HepG2 (cell line): ENCODE measurements around the gene DYNLL2. TPM values are rescaled to one million over a fixed set of nuclear protein-coding genes. Genes with fewer than 3 reads are reported as not detected.
A peak's percentile ranks its signal among the peaks of the same experiment; 100 is the strongest.

Source experiments
- GZF1 ChIP-seq: sonication (generic); formaldehyde crosslinking; IDR thresholded peaks from 2 replicates; pipeline ENCODE4 v1.5.1; 2020; ENCODE audit warnings: mild to moderate bottlenecking, missing genetic modification reagents
- ZNF143 ChIP-seq: sonication (generic); formaldehyde crosslinking; IDR thresholded peaks from 2 replicates; pipeline ENCODE4 v1.4.0; 2020; ENCODE audit warnings: missing genetic modification reagents
- ZNF841 ChIP-seq: sonication (generic); formaldehyde crosslinking; IDR thresholded peaks from 2 replicates; pipeline ENCODE4 v1.8.1; 2023; ENCODE audit warnings: missing genetic modification reagents, borderline replicate concordance
- polyA plus RNA-seq, 8 experiments: library from polyadenylated mRNA; depleted of rRNA in 3 of 8; stranded (reverse) in 7 of 8; unstranded in 1 of 8; fragments of >200 nt; fragmentation: Illumina TruSeq in 4 of 8; extraction: Trizol in 4 of 8; gene quantifications; 2 replicates each; pipeline versions ENCODE4 v1.2.1 to v1.2.3, GENCODE V29; 2011 to 2016; ENCODE audit warnings: low read depth in 4 of 8, missing spikeins in 1 of 8, mixed read lengths in 1 of 8; ENCODE audit not compliant: insufficient read depth in 1 of 8
- total RNA-seq, 5 experiments: library from RNA; depleted of rRNA; stranded (reverse); fragments of >200 nt; fragmentation: Illumina TruSeq; extraction: Trizol; gene quantifications; 2 replicates each; pipeline ENCODE4 v1.2.3, GENCODE V29; 2016; ENCODE audit warnings: low read depth in 1 of 5
- TF ChIP-seq, protein P1 (sequence below): sonication (generic); formaldehyde crosslinking; IDR thresholded peaks from 2 replicates; pipeline ENCODE4 v1.4.0; 2020; ENCODE audit warnings: mild to moderate bottlenecking, missing genetic modification reagents
- TF ChIP-seq, protein P2 (sequence below): sonication (generic); IDR thresholded peaks from 2 replicates; pipeline ENCODE4 v1.6.1; 2016; ENCODE audit warnings: low read depth, borderline replicate concordance
- TF ChIP-seq, protein P3 (sequence below), 2 experiments: IDR thresholded peaks; 2 replicates each; pipeline ENCODE4 v1.6.1; 2011 to 2012; ENCODE audit warnings: low read length in 2 of 2, borderline replicate concordance in 1 of 2, low read depth in 1 of 2, mild to moderate bottlenecking in 1 of 2, moderate library complexity in 1 of 2
- TF ChIP-seq, protein P4 (sequence below): sonication (generic); formaldehyde crosslinking; conservative IDR thresholded peaks from 2 replicates; pipeline ENCODE4 v1.4.0; 2020; ENCODE audit warnings: missing genetic modification reagents
- TF ChIP-seq, protein P5 (sequence below): sonication (generic); formaldehyde crosslinking; IDR thresholded peaks from 2 replicates; pipeline ENCODE4 v1.4.0; 2020; ENCODE audit warnings: missing genetic modification reagents, mild to moderate bottlenecking, borderline replicate concordance

Gene DYNLL2
- total and polyA plus RNA-seq, 2 of the 13 experiments (the other 11 are each of a cell fraction or from before 2014, with no cell fraction given) = 9.5 to 29.0 TPM

DNA sequence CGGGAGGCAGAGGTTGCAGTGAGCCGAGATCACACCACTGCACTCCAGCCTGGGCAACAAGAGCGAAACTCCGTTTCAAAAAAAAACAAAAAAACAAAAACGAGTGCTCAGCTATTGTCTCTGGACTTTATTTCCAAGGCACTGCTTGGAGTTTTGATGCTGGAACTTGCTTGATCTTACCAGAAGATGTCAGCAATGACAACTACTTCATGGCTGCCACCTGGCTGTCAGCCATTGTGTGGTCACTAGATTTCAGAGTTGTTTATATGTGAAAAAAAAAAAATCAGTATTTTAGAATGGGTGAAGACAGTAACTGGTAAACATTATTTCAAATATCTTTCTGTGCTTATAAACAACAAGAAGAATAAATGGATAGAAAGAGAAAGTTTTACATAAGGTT, 38.7 kb downstream of the DYNLL2 start (continued):
- TF ChIP-seq, protein P1, sequence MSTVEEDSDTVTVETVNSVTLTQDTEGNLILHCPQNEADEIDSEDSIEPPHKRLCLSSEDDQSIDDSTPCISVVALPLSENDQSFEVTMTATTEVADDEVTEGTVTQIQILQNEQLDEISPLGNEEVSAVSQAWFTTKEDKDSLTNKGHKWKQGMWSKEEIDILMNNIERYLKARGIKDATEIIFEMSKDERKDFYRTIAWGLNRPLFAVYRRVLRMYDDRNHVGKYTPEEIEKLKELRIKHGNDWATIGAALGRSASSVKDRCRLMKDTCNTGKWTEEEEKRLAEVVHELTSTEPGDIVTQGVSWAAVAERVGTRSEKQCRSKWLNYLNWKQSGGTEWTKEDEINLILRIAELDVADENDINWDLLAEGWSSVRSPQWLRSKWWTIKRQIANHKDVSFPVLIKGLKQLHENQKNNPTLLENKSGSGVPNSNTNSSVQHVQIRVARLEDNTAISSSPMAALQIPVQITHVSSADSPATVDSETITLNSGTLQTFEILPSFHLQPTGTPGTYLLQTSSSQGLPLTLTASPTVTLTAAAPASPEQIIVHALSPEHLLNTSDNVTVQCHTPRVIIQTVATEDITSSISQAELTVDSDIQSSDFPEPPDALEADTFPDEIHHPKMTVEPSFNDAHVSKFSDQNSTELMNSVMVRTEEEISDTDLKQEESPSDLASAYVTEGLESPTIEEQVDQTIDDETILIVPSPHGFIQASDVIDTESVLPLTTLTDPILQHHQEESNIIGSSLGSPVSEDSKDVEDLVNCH (CRISPR knock-in tag) = no peak
- TF ChIP-seq ZNF841 (CRISPR knock-in tag) (no peak), ZNF143 (CRISPR knock-in tag) (no peak), GZF1 (CRISPR knock-in tag) (no peak)
- TF ChIP-seq, protein P2, sequence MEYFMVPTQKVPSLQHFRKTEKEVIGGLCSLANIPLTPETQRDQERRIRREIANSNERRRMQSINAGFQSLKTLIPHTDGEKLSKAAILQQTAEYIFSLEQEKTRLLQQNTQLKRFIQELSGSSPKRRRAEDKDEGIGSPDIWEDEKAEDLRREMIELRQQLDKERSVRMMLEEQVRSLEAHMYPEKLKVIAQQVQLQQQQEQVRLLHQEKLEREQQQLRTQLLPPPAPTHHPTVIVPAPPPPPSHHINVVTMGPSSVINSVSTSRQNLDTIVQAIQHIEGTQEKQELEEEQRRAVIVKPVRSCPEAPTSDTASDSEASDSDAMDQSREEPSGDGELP = no peak; the same call in 1 of the 2 replicates
- TF ChIP-seq, protein P3, sequence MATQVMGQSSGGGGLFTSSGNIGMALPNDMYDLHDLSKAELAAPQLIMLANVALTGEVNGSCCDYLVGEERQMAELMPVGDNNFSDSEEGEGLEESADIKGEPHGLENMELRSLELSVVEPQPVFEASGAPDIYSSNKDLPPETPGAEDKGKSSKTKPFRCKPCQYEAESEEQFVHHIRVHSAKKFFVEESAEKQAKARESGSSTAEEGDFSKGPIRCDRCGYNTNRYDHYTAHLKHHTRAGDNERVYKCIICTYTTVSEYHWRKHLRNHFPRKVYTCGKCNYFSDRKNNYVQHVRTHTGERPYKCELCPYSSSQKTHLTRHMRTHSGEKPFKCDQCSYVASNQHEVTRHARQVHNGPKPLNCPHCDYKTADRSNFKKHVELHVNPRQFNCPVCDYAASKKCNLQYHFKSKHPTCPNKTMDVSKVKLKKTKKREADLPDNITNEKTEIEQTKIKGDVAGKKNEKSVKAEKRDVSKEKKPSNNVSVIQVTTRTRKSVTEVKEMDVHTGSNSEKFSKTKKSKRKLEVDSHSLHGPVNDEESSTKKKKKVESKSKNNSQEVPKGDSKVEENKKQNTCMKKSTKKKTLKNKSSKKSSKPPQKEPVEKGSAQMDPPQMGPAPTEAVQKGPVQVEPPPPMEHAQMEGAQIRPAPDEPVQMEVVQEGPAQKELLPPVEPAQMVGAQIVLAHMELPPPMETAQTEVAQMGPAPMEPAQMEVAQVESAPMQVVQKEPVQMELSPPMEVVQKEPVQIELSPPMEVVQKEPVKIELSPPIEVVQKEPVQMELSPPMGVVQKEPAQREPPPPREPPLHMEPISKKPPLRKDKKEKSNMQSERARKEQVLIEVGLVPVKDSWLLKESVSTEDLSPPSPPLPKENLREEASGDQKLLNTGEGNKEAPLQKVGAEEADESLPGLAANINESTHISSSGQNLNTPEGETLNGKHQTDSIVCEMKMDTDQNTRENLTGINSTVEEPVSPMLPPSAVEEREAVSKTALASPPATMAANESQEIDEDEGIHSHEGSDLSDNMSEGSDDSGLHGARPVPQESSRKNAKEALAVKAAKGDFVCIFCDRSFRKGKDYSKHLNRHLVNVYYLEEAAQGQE (IDR thresholded peaks at IDR 0.05; ENCODE audit: borderline replicate concordance in 1 of 2, low read depth in 1 of 2, low read length in 2 of 2) = peak in 1 of 2 experiments; percentile 55; a peak in 1 of 4 replicates
- TF ChIP-seq, protein P4, sequence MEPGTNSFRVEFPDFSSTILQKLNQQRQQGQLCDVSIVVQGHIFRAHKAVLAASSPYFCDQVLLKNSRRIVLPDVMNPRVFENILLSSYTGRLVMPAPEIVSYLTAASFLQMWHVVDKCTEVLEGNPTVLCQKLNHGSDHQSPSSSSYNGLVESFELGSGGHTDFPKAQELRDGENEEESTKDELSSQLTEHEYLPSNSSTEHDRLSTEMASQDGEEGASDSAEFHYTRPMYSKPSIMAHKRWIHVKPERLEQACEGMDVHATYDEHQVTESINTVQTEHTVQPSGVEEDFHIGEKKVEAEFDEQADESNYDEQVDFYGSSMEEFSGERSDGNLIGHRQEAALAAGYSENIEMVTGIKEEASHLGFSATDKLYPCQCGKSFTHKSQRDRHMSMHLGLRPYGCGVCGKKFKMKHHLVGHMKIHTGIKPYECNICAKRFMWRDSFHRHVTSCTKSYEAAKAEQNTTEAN (CRISPR knock-in tag) = no peak
- TF ChIP-seq, protein P5, sequence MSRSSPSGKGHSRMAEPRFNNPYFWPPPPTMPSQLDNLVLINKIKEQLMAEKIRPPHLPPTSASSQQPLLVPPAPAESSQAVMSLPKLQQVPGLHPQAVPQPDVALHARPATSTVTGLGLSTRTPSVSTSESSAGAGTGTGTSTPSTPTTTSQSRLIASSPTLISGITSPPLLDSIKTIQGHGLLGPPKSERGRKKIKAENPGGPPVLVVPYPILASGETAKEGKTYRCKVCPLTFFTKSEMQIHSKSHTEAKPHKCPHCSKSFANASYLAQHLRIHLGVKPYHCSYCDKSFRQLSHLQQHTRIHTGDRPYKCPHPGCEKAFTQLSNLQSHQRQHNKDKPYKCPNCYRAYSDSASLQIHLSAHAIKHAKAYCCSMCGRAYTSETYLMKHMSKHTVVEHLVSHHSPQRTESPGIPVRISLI (CRISPR knock-in tag) = 0 out of 2 replicates have a peak, but pooled peaks have one; percentile 27
